Measurements from ENCODE around the gene ATP5PB.

Gene ATP5PB

GRCh38 chr1:111475701-111476100, 26.4 kb downstream of the ATP5PB start:
- peak; percentile 91 for DNase-seq (ENCODE audit: low spot score)

- DNase-seq (ENCODE audit: low spot score), result no peak
Measured at GRCh38 chr1:111476214-111476613, 26.9 kb downstream of the ATP5PB start.

- peak; percentile 53 for DNase-seq (ENCODE audit: low spot score)
Measured at GRCh38 chr1:111476761-111477309, 27.6 kb downstream of the ATP5PB start.

- DNase-seq (ENCODE audit: low spot score), result no peak
Measured at GRCh38 chr1:111480674-111481073, 31.4 kb downstream of the ATP5PB start.

GRCh38 chr1:111481387-111482221, 32.3 kb downstream of the ATP5PB start:
- peak; percentile 49 for DNase-seq (ENCODE audit: low spot score)

- DNase-seq (ENCODE audit: low spot score), result no peak
Measured at GRCh38 chr1:111483166-111483565, 33.9 kb downstream of the ATP5PB start.

- DNase-seq (ENCODE audit: low spot score), result no peak
Measured at GRCh38 chr1:111483876-111484275, 34.6 kb downstream of the ATP5PB start.

- no peak for DNase-seq (ENCODE audit: low spot score)
Measured at GRCh38 chr1:111484391-111485026, 35.2 kb downstream of the ATP5PB start.

GRCh38 chr1:111486431-111486830, 37.2 kb downstream of the ATP5PB start:
- DNase-seq (ENCODE audit: low spot score), result no peak

GRCh38 chr1:111487133-111487532, 37.9 kb downstream of the ATP5PB start:
- no peak for DNase-seq (ENCODE audit: low spot score)

GRCh38 chr1:111488669-111489068, 39.4 kb downstream of the ATP5PB start:
- no peak for DNase-seq (ENCODE audit: low spot score)

- no peak for DNase-seq (ENCODE audit: low spot score)
Measured at GRCh38 chr1:111489604-111490003, 40.3 kb downstream of the ATP5PB start.

GRCh38 chr1:111490220-111490619, 41.0 kb downstream of the ATP5PB start:
- DNase-seq (ENCODE audit: low spot score), result no peak

GRCh38 chr1:111491070-111491469, 41.8 kb downstream of the ATP5PB start:
- DNase-seq (ENCODE audit: low spot score), result no peak

- DNase-seq (ENCODE audit: low spot score), result peak; percentile 54
Measured at GRCh38 chr1:111496398-111496797, 47.1 kb downstream of the ATP5PB start.

- DNase-seq (ENCODE audit: low spot score), result peak; percentile 34
Measured at GRCh38 chr1:111497592-111497991, 48.3 kb downstream of the ATP5PB start.

- no peak for DNase-seq (ENCODE audit: low spot score)
Measured at GRCh38 chr1:111499026-111499785, 49.9 kb downstream of the ATP5PB start.

GRCh38 chr1:111501645-111502044, 52.4 kb downstream of the ATP5PB start:
- no peak for DNase-seq (ENCODE audit: low spot score)

GRCh38 chr1:111503585-111504060, 54.4 kb downstream of the ATP5PB start, which contains the start of the genes ADORA3 and TMIGD3:
Gene ADORA3 (minus strand): TSS chr1:111503633. CDS start chr1:111503354, 279 bp downstream.
Gene TMIGD3 (minus strand): TSS chr1:111503633. CDS start chr1:111503354, 279 bp downstream.
- DNase-seq (ENCODE audit: low spot score), result peak; percentile 15

- DNase-seq (ENCODE audit: low spot score), result no peak
Measured at GRCh38 chr1:111504097-111504496, 54.8 kb downstream of the ATP5PB start.

GRCh38 chr1:111505641-111506119, 56.4 kb downstream of the ATP5PB start:
- DNase-seq (ENCODE audit: low spot score), result peak; percentile 29

GRCh38 chr1:111506561-111506960, 57.3 kb downstream of the ATP5PB start:
- no peak for DNase-seq (ENCODE audit: low spot score)

Data from activated CD4-positive, alpha-beta T cell treated with anti-CD3 and anti-CD28 coated beads, Interleukin-2, Interleukin-4, amounts not matched to agents 100 ng/mL and 50 ng/mL, durations not matched to agents 16 hours and 8 hours (primary cell).